A549 treated with AZD9567 at 1 μM for 4 hours (cell line): Measurements from ENCODE around the gene ADRA2A. TPM values are rescaled to one million over a fixed set of nuclear protein-coding genes. Genes with fewer than 3 reads are reported as not detected.

Experiments
- total RNA-seq: library from RNA; stranded (reverse); fragments of 200-300 nt; extraction: Qiagen RNA extraction; gene quantifications from 5 replicates; pipeline ENCODE4 v1.2.3, GENCODE V29; 2022; ENCODE audit not compliant: insufficient read depth

The ADRA2A gene
- 0.06 to 0.09 TPM (median 0.08 TPM) in 4 of 5 replicates, not detected in the other for total RNA-seq

GRCh38 chr10:111076682-111077478, at the start of gene ADRA2A:
Gene ADRA2A, plus strand, starts transcription at chr10:111077029. Its CDS starts 968 bp downstream, at chr10:111077997.

Other genes starting within 250 kb of the ADRA2A start
- gene PDCD4, start 205.1 kb upstream of the ADRA2A start, total RNA-seq = 27.0 to 34.7 TPM (median 28.7 TPM) in 5 replicates
- 34.0 to 51.4 TPM (median 37.0 TPM) in 5 replicates for gene BBIP1, start 157.8 kb upstream of the ADRA2A start, total RNA-seq
- gene SHOC2, start 157.4 kb upstream of the ADRA2A start, total RNA-seq = 17.8 to 40.5 TPM (median 19.8 TPM) in 5 replicates